Upper lobe of left lung (tissue), 6 donors: ENCODE data around the gene CTSL. TPM values are rescaled to one million over a fixed set of nuclear protein-coding genes. Genes with fewer than 3 reads are reported as not detected.

ENCODE experiments used
- ATAC-seq, 2 donors: fragments of 200-7000 bp; cut with Tn5 transposase; one replicate each; pipeline ENCODE4 v1.9.1; 2022; ENCODE audit warnings: mild to moderate bottlenecking in 2 of 2, moderate library complexity in 2 of 2; ENCODE audit not compliant: low FRiP score in 2 of 2
- DNase-seq, 2 donors: peaks; one replicate each; pipeline ENCODE4 v3.0.0-alpha.2; 2019 to 2020
- H3K27ac ChIP-seq, 4 donors: fragments of 200-600 bp; sonication (generic); one replicate each; pipeline ENCODE4 v1.5.1; 2016 to 2019
- H3K27me3 ChIP-seq, 4 donors: fragments of 200-600 bp; sonication (generic); one replicate each; pipeline ENCODE4 v1.5.1; 2017 to 2019
- H3K36me3 ChIP-seq, 4 donors: fragments of 200-600 bp; sonication (generic); one replicate each; pipeline ENCODE4 v1.5.1; 2016 to 2019
- H3K4me1 ChIP-seq, 4 donors: fragments of 200-600 bp; sonication (generic); one replicate each; pipeline ENCODE4 v1.5.1; 2018 to 2019
- H3K4me3 ChIP-seq, 4 donors: fragments of 200-600 bp; sonication (generic); one replicate each; pipeline ENCODE4 v1.5.1; 2017 to 2019; ENCODE audit warnings: mild to moderate bottlenecking in 2 of 4, moderate library complexity in 1 of 4
- H3K9me3 ChIP-seq, 4 donors: fragments of 200-600 bp; sonication (generic); one replicate each; pipeline ENCODE4 v1.5.1; 2018 to 2019
- CTCF ChIP-seq, 6 experiments: fragments of 450-650 bp in 4 of 6; fragments of 200-600 bp in 2 of 6; sonication (generic) in 2 of 6; IDR thresholded peaks; one replicate each; pipeline ENCODE4 v1.5.1; 2016 to 2019; ENCODE audit warnings: antibody characterized with exemption in 6 of 6
- EP300 ChIP-seq, 4 donors: sonication (generic); formaldehyde crosslinking; IDR thresholded peaks; one replicate each; pipeline ENCODE4 v1.5.1; 2017; ENCODE audit warnings: antibody characterized with exemption in 4 of 4, control low read depth in 2 of 4
- POLR2A ChIP-seq, 4 donors: fragments of 450-650 bp; IDR thresholded peaks; one replicate each; pipeline ENCODE4 v1.5.1; 2016 to 2017; ENCODE audit warnings: antibody characterized with exemption in 4 of 4, mild to moderate bottlenecking in 2 of 4
- POLR2AphosphoS5 ChIP-seq, 2 donors: sonication (generic); formaldehyde crosslinking; IDR thresholded peaks; one replicate each; pipeline ENCODE4 v1.5.1; 2017; ENCODE audit warnings: antibody characterized with exemption in 2 of 2
- WGBS, 2 donors: methylation state at CpG; one replicate each; pipeline ENCODE4 v1.1.5; 2017 to 2018; 5-methylcytosine and 5-hydroxymethylcytosine counted together
- total RNA-seq, 6 donors: library from RNA; depleted of rRNA in 4 of 6; stranded (reverse); fragments of >200 nt in 4 of 6; gene quantifications; one replicate each; pipeline versions ENCODE4 v1.1.0 to v1.2.1, GENCODE V29; 2016 to 2021
- donor health status: DM: no; HTN: no; CAD: no; lungs with moderate emphysema.
- donor health status: DM: no; HTN: yes; CAD: no; lungs with severe emphysema.

The CTSL gene
- total RNA-seq, 6 donors from 2014 or later: 71.4 to 198 (median 144) TPM

- ATAC-seq (peak; percentile 26 to 61), DNase-seq (peak in 1 of 2 donors; percentile 67)
- TF ChIP-seq EP300 (IDR thresholded peaks at IDR 0.05) (no peak), POLR2A (IDR thresholded peaks at IDR 0.05) (no peak), POLR2AphosphoS5 (IDR thresholded peaks at IDR 0.05) (no peak), CTCF (IDR thresholded peaks at IDR 0.05) (no peak)
- Histone ChIP-seq H3K27me3 (no peaks in the 10 kb centered on the region), H3K4me1 (no peaks in the 10 kb centered on the region), H3K36me3 (no peaks in the 10 kb centered on the region), H3K27ac (no peak overlapping the region), H3K4me3 (no peak overlapping the region), H3K9me3 (no peaks in the 10 kb centered on the region)
- WGBS, 2 donors: 51 to 85% methylated on average over 9 to 24 of the region's 25 CpGs
These were observed 45.5 kb downstream of the CTSL start for GRCh38 chr9:87771316-87772006.

- DNase-seq (peak in 1 of 2 donors; percentile 35), ATAC-seq (peak in 1 of 2 donors; percentile 28)
- H3K4me3 ChIP-seq: no peak overlapping the region
- H3K4me1 ChIP-seq: no peaks in the 10 kb centered on the region
- no peaks in the 10 kb centered on the region for H3K36me3 ChIP-seq
- no peaks in the 10 kb centered on the region for H3K9me3 ChIP-seq
- WGBS, 2 donors: 87 to 88% methylated on average over 8 of the region's 8 CpGs
- H3K27me3 ChIP-seq: no peaks in the 10 kb centered on the region
- no peak overlapping the region for H3K27ac ChIP-seq
- TF ChIP-seq POLR2A (IDR thresholded peaks at IDR 0.05) (no peak), CTCF (IDR thresholded peaks at IDR 0.05) (no peak)
These were observed 50.8 kb downstream of the CTSL start for GRCh38 chr9:87776481-87777379.

- Histone ChIP-seq H3K9me3 (no peaks in the 10 kb centered on the region), H3K4me1 (no peaks in the 10 kb centered on the region), H3K27me3 (no peaks in the 10 kb centered on the region), H3K36me3 (no peaks in the 10 kb centered on the region), H3K27ac (no peak overlapping the region), H3K4me3 (no peak overlapping the region)
- no peak for ATAC-seq
- TF ChIP-seq EP300 (IDR thresholded peaks at IDR 0.05) (no peak), POLR2A (IDR thresholded peaks at IDR 0.05) (no peak), CTCF (IDR thresholded peaks at IDR 0.05) (no peak), POLR2AphosphoS5 (IDR thresholded peaks at IDR 0.05) (no peak)
- no peak for DNase-seq
- WGBS, 2 donors: 95 to 100% methylated on average over 4 of the region's 4 CpGs
These were observed 53.1 kb downstream of the CTSL start for GRCh38 chr9:87778996-87779395.

Other genes starting within 250 kb of the CTSL start
- gene DAPK1, start 228.3 kb upstream of the CTSL start, total RNA-seq: 100 to 1,000 TPM; 125 to 334 (median 213) TPM
- gene SPATA31E1, start 156.8 kb downstream of the CTSL start, total RNA-seq: not detected
- not detected for gene SPATA31C1, start 191.8 kb downstream of the CTSL start, total RNA-seq
- 10 to 100 TPM in 2 of 6 donors, 1 to 10 TPM in 4; 4.2 to 11.4 (median 7.4) TPM for gene CDK20, start 248.4 kb downstream of the CTSL start, total RNA-seq